ENCODE measurements around the gene BCAR3.

GRCh38 chr1:93690921-93691789 lies 9.5 kb upstream of the BCAR3 start:
- TF ChIP-seq, protein P1, sequence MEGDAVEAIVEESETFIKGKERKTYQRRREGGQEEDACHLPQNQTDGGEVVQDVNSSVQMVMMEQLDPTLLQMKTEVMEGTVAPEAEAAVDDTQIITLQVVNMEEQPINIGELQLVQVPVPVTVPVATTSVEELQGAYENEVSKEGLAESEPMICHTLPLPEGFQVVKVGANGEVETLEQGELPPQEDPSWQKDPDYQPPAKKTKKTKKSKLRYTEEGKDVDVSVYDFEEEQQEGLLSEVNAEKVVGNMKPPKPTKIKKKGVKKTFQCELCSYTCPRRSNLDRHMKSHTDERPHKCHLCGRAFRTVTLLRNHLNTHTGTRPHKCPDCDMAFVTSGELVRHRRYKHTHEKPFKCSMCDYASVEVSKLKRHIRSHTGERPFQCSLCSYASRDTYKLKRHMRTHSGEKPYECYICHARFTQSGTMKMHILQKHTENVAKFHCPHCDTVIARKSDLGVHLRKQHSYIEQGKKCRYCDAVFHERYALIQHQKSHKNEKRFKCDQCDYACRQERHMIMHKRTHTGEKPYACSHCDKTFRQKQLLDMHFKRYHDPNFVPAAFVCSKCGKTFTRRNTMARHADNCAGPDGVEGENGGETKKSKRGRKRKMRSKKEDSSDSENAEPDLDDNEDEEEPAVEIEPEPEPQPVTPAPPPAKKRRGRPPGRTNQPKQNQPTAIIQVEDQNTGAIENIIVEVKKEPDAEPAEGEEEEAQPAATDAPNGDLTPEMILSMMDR (IDR thresholded peaks at IDR 0.05), result no peak
- TF ChIP-seq POLR2A (IDR thresholded peaks at IDR 0.05), result no peak
